GM18511 (cell line): ENCODE measurements around the gene ZNF562.
A peak's percentile ranks its signal among the peaks of the same experiment; 100 is the strongest.
"Not testable (repeated sequence)": the region's sequence is repeated elsewhere in the genome, so short reads cannot be mapped to it uniquely, and the experiment has no call there.

Experiments
- ATAC-seq: cut with Tn5 transposase; IDR thresholded peaks from one replicate; pipeline ENCODE4 v1.9.1; 2021; ENCODE audit warnings: mild to moderate bottlenecking, moderate library complexity; ENCODE audit not compliant: unreplicated experiment

ZNF562 gene

GRCh38 chr19:9674663-9675357, at the start of gene ZNF562:
ZNF562 (minus strand) TSS chr19:9675100; CDS start chr19:9660744, 14,356 bp downstream.
- ATAC-seq: peak; percentile 94

- no peak for ATAC-seq
Observed at GRCh38 chr19:9724157-9724556, 49.3 kb upstream of the ZNF562 start.

GRCh38 chr19:9721861-9722260, 47.0 kb upstream of the ZNF562 start:
- no peak for ATAC-seq

GRCh38 chr19:9720541-9720940, 45.6 kb upstream of the ZNF562 start:
- no peak for ATAC-seq

- ATAC-seq: no peak
Observed at GRCh38 chr19:9711815-9712214, 36.9 kb upstream of the ZNF562 start.

GRCh38 chr19:9709305-9709704, 34.4 kb upstream of the ZNF562 start:
- ATAC-seq: no peak

GRCh38 chr19:9705836-9706235, 30.9 kb upstream of the ZNF562 start:
- ATAC-seq: no peak

GRCh38 chr19:9702186-9702585, 27.3 kb upstream of the ZNF562 start:
- ATAC-seq: no peak

GRCh38 chr19:9700229-9700981, 25.5 kb upstream of the ZNF562 start:
- ATAC-seq: no peak

GRCh38 chr19:9690301-9690700, 15.4 kb upstream of the ZNF562 start:
- ATAC-seq: not testable (repeated sequence)

- not testable (repeated sequence) for ATAC-seq
Observed at GRCh38 chr19:9679996-9680395, 5.1 kb upstream of the ZNF562 start.

GRCh38 chr19:9675358-9675901, 530 bp upstream of the ZNF562 start:
- ATAC-seq: not testable (repeated sequence)

GRCh38 chr19:9673912-9674662, 813 bp downstream of the ZNF562 start:
- peak; percentile 17 for ATAC-seq

- ATAC-seq: no peak
Observed at GRCh38 chr19:9672893-9673292, 2.0 kb downstream of the ZNF562 start.

- no peak for ATAC-seq
Observed at GRCh38 chr19:9671655-9672054, 3.2 kb downstream of the ZNF562 start.

GRCh38 chr19:9668544-9668943, 6.4 kb downstream of the ZNF562 start:
- no peak for ATAC-seq

GRCh38 chr19:9667898-9668297, 7.0 kb downstream of the ZNF562 start:
- ATAC-seq: no peak

- ATAC-seq: no peak
Observed at GRCh38 chr19:9658769-9659168, 16.1 kb downstream of the ZNF562 start.

GRCh38 chr19:9653066-9653555, 21.8 kb downstream of the ZNF562 start:
- not testable (repeated sequence) for ATAC-seq

GRCh38 chr19:9651464-9651863, 23.4 kb downstream of the ZNF562 start:
- not testable (repeated sequence) for ATAC-seq

GRCh38 chr19:9650345-9650744, 24.6 kb downstream of the ZNF562 start:
- no peak for ATAC-seq
